ENCODE results near the gene MCM10.

DNA sequence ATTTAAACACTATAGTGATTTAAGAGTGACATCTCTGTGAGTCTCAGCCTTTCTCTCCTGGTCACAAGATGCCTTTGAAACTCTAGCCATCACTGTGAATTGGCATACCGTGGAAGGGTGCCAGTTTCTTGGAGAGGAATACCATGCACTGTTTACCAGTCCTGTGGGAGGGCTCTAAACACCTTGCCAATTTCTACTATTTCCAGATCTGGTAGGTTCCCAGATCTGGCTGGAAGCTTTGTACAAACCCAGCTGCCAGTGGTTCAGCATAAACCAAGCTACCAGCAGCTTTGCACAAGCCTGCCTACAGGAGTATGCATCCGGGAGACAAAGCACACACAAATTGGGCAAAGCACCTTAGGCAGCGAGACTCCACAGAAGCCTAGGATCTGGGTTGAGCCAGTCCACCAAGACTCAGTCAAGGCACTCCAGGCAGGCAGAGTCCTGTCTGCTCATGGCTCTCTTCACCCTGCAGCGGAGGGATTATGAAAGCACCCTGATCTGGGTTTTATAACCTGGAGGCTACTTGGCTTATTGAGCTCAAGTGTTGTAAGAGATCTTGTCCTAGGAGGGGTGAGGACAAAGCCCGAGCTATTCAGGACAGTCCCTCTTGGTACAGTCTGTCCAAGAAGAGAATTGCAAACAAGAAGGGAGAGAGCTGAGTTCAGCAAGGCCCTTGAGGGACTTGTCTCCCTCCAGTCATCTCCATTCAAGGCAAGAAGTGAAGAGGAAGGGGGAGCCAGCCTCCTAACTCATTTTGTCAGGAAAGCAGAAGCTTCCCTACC lies 23.6 kb downstream of the MCM10 start:
- TF ChIP-seq, protein P1, sequence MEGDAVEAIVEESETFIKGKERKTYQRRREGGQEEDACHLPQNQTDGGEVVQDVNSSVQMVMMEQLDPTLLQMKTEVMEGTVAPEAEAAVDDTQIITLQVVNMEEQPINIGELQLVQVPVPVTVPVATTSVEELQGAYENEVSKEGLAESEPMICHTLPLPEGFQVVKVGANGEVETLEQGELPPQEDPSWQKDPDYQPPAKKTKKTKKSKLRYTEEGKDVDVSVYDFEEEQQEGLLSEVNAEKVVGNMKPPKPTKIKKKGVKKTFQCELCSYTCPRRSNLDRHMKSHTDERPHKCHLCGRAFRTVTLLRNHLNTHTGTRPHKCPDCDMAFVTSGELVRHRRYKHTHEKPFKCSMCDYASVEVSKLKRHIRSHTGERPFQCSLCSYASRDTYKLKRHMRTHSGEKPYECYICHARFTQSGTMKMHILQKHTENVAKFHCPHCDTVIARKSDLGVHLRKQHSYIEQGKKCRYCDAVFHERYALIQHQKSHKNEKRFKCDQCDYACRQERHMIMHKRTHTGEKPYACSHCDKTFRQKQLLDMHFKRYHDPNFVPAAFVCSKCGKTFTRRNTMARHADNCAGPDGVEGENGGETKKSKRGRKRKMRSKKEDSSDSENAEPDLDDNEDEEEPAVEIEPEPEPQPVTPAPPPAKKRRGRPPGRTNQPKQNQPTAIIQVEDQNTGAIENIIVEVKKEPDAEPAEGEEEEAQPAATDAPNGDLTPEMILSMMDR (IDR thresholded peaks at IDR 0.05): no peak
- no peak for TF ChIP-seq POLR2A (IDR thresholded peaks at IDR 0.05)
- no peak for TF ChIP-seq POLR2AphosphoS5 (IDR thresholded peaks at IDR 0.05)
- TF ChIP-seq EP300 (IDR thresholded peaks at IDR 0.05): no peak
